Bronchial epithelial cell (primary cell): ENCODE data around the gene ASAP2. TPM values are rescaled to one million over a fixed set of nuclear protein-coding genes. Genes with fewer than 3 reads are reported as not detected.

Experiments
- DNase-seq: peaks from one replicate; pipeline ENCODE4 v3.0.0-alpha.2; 2010; ENCODE audit warnings: low read depth
- FAIRE-seq: peaks from 2 replicates; lab custom pipeline; 2011; peaks lifted over from hg19 to GRCh38; lab: Jason Lieb, UNC
- H3K27me3 ChIP-seq: 2 replicates; pipeline ENCODE4 v1.5.1; 2011; ENCODE audit warnings: low read length; ENCODE audit not compliant: control insufficient read depth, insufficient read depth
- H3K36me3 ChIP-seq: 2 replicates; pipeline ENCODE4 v1.5.1; 2011; ENCODE audit warnings: low read length; ENCODE audit not compliant: control insufficient read depth, insufficient read depth
- H3K4me3 ChIP-seq: 2 replicates; pipeline ENCODE4 v1.5.1; 2011; ENCODE audit warnings: mild to moderate bottlenecking, low read depth, low read length, control low read depth
- CTCF ChIP-seq: IDR thresholded peaks from 2 replicates; pipeline ENCODE4 v1.5.1; 2011; ENCODE audit warnings: mild to moderate bottlenecking, moderate library complexity, low read length, control low read depth, inconsistent platforms; ENCODE audit not compliant: insufficient read depth, severe bottlenecking
- total RNA-seq: library from RNA; depleted of rRNA; stranded (reverse); fragments of >200 nt; gene quantifications from 2 replicates; pipeline ENCODE4 v1.2.1, GENCODE V29; 2014

The ASAP2 gene
- total RNA-seq, 1 donor from 2014 or later = 25.5 TPM

- DNase-seq = no peak
- no peak for FAIRE-seq
- H3K27me3 ChIP-seq = no peaks in the 10 kb centered on the region
- H3K4me3 ChIP-seq = peak overlapping the region; percentile 83
- no peak for TF ChIP-seq CTCF
- peaks cover 1% of the 10 kb centered on the region for H3K36me3 ChIP-seq
These were observed 215.9 kb downstream of the ASAP2 start for GRCh38 chr2:9422321-9423099.

GRCh38 chr2:9423100-9423921 is 216.7 kb downstream of the ASAP2 start, which contains the start of the genes CPSF3 and ITGB1BP1:
Gene CPSF3, plus strand, starts transcription at chr2:9423654. Its CDS starts 120 bp downstream, at chr2:9423774.
Gene ITGB1BP1, minus strand, starts transcription at chr2:9423528. Its CDS starts 4,831 bp downstream, at chr2:9418697.
- no peak for FAIRE-seq

GRCh38 chr2:9423922-9424272 is 217.3 kb downstream of the ASAP2 start:
- no peak for FAIRE-seq
- peak; percentile 33 for DNase-seq
- TF ChIP-seq CTCF = no peak
- H3K4me3 ChIP-seq = peak overlapping the region; percentile 83
- H3K27me3 ChIP-seq = no peaks in the 10 kb centered on the region
- no peaks in the 10 kb centered on the region for H3K36me3 ChIP-seq

More at GRCh38 chr2:9423100-9423921, 216.7 kb downstream of the ASAP2 start, which contains the start of the genes CPSF3 and ITGB1BP1:
- Histone ChIP-seq H3K4me3 (peak within 1 kb of the TSS; percentile 83), H3K36me3 (peaks cover 1% of the 10 kb centered on the region), H3K27me3 (no peaks in the 10 kb centered on the region)
- peak; percentile 88 for DNase-seq
- no peak for TF ChIP-seq CTCF

GRCh38 chr2:9424447-9425164 is 218.0 kb downstream of the ASAP2 start:
- no peak for DNase-seq
- no peak for TF ChIP-seq CTCF
- no peaks in the 10 kb centered on the region for H3K27me3 ChIP-seq
- FAIRE-seq = no peak
- H3K36me3 ChIP-seq = peaks cover 2% of the 10 kb centered on the region
- H3K4me3 ChIP-seq = peak overlapping the region; percentile 83

- Histone ChIP-seq H3K4me3 (no peak overlapping the region), H3K27me3 (no peaks in the 10 kb centered on the region), H3K36me3 (peaks cover 11% of the 10 kb centered on the region)
- TF ChIP-seq CTCF = no peak
- DNase-seq (peak; percentile 22), FAIRE-seq (no peak)
These were observed 222.5 kb downstream of the ASAP2 start for GRCh38 chr2:9428965-9429577.
